Upper lobe of left lung (tissue), 4 donors: ENCODE data around the gene BANF2.

ENCODE experiments used
- POLR2A ChIP-seq, 4 donors: fragments of 450-650 bp; IDR thresholded peaks; one replicate each; pipeline ENCODE4 v1.5.1; 2016 to 2017; ENCODE audit warnings: antibody characterized with exemption in 4 of 4, mild to moderate bottlenecking in 2 of 4
- POLR2AphosphoS5 ChIP-seq, 2 donors: sonication (generic); formaldehyde crosslinking; IDR thresholded peaks; one replicate each; pipeline ENCODE4 v1.5.1; 2017; ENCODE audit warnings: antibody characterized with exemption in 2 of 2
- TF ChIP-seq, protein P1 (sequence below), 6 experiments: fragments of 450-650 bp in 4 of 6; fragments of 200-600 bp in 2 of 6; sonication (generic) in 2 of 6; IDR thresholded peaks; one replicate each; pipeline ENCODE4 v1.5.1; 2016 to 2019; ENCODE audit warnings: antibody characterized with exemption in 6 of 6

DNA sequence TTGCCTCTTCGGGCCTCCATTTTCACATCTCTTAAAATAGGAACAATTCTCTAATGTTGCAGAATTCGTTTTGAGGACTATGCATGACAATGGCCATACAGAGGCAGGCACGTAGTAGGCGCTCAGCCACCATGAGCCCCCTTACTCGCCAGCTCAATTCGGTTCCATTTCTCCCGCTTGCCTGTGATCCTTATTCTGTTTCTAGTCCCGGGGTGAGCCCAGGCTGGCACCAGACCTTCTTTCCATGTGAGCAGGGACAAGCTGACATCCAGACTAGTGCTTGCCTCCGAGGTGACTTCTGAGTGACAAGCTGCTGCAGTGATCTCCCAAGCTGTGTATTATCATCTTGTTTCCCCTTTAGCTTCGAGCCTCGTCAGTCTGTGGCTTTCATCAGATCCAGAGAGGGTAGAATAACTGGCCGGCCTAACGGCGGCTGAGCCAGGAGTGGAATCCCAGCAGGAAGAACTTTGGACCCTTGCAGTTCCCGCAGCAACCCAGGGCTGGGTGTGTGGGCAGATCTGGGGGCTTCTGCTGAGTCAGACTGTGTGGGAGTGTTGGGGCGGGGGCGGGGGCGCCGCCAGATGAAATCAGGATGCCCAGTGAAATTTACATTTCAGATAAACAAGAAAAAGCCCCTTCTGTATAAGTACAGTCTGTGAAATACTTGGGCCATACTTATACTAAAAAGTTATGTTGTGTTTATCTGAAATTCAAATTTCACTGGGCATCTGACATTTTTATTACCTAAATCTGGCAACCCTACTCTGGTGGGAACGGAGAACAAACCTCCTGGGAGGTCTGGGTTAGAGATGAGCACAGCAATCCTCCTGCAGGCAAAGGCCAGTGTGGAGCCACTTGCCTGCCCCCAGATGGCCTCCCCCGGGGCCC is 10.9 kb downstream of the BANF2 start:
- TF ChIP-seq POLR2A (IDR thresholded peaks at IDR 0.05) (no peak), POLR2AphosphoS5 (IDR thresholded peaks at IDR 0.05) (no peak)
- TF ChIP-seq, protein P1, sequence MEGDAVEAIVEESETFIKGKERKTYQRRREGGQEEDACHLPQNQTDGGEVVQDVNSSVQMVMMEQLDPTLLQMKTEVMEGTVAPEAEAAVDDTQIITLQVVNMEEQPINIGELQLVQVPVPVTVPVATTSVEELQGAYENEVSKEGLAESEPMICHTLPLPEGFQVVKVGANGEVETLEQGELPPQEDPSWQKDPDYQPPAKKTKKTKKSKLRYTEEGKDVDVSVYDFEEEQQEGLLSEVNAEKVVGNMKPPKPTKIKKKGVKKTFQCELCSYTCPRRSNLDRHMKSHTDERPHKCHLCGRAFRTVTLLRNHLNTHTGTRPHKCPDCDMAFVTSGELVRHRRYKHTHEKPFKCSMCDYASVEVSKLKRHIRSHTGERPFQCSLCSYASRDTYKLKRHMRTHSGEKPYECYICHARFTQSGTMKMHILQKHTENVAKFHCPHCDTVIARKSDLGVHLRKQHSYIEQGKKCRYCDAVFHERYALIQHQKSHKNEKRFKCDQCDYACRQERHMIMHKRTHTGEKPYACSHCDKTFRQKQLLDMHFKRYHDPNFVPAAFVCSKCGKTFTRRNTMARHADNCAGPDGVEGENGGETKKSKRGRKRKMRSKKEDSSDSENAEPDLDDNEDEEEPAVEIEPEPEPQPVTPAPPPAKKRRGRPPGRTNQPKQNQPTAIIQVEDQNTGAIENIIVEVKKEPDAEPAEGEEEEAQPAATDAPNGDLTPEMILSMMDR (IDR thresholded peaks at IDR 0.05) = no peak
